Measurements from ENCODE around the gene TPO.
"Not testable (repeated sequence)": the region's sequence is repeated elsewhere in the genome, so short reads cannot be mapped to it uniquely, and the experiment has no call there.

The TPO gene

DNA sequence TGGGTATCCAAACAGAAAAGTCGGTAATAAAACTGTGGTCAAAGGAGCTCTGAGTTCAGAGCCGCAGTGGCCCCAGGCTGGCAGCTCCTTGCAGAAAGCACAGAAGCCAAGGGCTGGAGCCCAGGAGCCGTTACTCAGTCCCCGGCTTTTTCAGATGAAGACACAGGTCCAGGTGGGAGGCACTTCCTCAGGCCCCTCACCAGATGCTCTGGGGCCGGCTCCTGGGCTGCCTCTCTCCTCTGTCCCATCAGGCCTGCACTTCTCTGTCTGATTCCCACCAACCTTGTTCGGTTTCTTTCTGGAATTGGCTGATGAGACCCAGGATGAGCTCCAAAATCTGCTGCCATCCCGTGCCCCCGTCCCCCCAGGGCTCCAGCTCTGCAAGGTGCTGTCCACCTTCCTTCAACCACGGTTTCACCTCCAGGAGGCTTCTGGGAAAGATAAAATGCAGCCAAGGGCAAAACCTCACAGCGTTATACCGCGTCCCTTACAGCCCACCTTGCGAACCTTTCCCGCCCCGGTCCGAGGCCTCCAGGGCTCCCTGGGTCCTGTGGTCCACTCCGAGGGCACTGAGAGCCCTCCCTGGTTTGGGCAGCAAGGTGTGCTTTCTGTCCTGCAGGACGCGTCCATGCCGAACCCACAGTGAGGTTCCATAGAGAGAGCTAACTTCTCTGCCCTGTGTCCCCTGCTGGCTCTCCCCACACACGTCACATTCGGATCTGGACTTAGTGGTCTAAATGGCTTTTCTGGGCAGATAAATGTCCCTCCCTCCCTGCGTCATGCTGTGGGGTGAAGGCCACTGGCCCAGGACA, 102.9 kb downstream of the TPO start:
- peak in 1 of 10 donors; percentile 54 for DNase-seq
- intact Hi-C loops (cut with DNase I), result no loop called here

DNA sequence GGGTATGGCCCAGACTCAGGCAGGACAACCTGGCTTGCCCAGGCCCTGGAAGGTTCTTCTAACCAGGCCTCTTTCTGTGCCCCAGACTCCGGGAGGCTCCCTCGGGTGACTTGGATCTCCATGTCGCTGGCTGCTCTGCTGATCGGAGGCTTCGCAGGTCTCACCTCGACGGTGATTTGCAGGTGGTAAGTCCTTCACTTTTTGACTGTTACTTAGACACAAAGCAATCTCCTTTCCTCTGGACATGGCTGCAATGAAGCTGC, 103.5 kb downstream of the TPO start:
- intact Hi-C loops (cut with DNase I), result no loop called here

DNA sequence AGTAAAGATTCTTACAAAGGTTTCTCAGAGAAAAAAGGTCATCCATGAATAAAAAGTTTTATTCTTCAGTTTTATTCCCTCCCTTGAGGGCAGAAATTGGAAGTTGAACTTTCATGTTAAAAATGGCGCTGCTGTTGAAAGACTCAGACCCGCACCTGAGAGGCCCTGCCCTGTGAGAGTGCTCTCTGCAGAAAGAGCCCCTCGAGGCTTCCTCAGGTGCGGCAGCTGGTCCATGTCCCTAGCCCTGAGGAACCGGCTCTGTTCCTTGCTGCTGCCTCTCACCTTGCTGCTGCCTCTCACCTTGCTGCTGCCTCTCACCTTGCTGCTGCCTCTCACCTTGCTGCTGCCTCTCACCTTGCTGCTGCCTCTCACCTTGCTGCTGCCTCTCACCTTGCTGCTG, 104.0 kb downstream of the TPO start:
- DNase-seq, result peak in 1 of 10 donors; percentile 55
- intact Hi-C loops (cut with DNase I), result not testable (repeated sequence)

More for the DNA sequence above, 103.5 kb downstream of the TPO start:
- peak in 1 of 10 donors; percentile 31 for DNase-seq

DNA sequence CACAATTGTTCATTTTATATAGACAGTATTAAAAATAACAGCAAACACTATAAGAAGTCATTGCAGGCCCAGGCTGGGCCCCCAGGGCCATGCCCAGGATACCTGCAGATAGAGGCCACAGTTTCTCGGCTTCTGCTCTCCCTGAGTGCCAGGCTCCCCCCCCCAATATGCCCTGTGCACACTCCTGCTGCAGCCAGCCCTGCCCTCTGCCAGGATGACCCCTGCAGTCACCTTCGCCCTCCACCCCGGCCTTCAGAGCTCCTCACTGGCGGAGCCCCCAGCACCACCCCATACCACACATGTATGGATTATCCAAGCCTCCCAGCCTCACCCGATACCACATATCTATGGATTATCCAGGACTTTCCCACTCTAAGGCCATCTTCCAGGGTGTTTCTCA, 104.5 kb downstream of the TPO start:
- intact Hi-C loops (cut with DNase I), result no loop called here

DNA sequence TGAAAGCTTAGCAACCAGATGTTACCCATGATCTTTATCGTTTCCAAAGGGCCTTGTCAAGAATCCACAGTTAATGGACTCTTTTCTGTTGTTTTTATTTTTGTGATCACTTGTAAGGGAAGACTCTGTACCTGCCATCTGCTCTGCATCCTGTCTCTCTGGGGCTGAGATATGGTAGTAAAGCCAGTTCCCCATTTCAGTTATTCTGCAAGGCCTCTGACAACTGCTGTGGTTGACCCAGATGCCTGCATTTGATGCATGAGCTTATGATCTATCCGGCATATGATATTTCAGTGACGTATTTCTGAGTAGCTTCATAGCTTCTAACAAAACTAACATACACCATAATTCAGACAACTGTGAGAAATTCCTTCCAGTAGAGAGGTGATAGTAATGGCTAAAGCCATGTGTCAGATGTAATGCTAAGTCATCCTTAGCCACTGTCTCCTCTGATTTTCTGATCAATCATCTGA, 105.1 kb downstream of the TPO start:
- DNase-seq, result peak in 1 of 10 donors; percentile 8
- intact Hi-C loops (cut with DNase I), result no loop called here

More for the DNA sequence above, 104.5 kb downstream of the TPO start:
- DNase-seq, result peak in 1 of 10 donors; percentile 50

DNA sequence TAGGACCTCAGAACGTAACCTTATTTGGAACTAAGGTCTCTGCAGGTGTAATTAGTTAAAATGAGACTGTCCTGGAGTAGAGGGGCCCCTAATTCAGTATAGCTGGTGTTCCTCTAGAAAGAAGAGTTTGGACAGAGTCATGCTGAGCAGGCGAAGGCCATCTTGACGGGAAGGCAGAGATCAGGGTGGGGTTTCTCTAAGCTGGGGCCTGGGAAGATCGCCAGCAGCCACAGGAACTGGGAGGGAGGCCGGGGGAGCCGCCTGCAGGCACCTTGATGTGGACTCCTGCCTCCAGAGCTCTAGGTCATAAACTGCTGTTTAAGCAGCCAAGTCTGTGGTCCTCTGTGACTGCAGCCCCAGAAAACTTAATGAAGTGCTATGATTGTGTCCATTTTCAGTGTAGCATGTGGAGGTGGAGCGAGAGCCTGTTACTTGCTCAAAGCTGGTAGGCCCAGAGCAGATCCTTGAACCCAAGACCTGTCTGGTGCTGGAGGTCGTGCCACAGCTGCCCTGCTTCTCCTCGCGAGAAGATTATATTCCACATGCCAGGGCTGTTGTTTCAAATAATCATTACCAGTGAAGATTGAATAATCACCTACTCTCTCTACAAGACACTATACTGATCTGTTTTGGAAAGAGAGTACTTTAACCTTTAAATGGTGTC, 105.7 kb downstream of the TPO start:
- intact Hi-C loops (cut with DNase I), result no loop called here
- peak in 1 of 10 donors; percentile 66 for DNase-seq

DNA sequence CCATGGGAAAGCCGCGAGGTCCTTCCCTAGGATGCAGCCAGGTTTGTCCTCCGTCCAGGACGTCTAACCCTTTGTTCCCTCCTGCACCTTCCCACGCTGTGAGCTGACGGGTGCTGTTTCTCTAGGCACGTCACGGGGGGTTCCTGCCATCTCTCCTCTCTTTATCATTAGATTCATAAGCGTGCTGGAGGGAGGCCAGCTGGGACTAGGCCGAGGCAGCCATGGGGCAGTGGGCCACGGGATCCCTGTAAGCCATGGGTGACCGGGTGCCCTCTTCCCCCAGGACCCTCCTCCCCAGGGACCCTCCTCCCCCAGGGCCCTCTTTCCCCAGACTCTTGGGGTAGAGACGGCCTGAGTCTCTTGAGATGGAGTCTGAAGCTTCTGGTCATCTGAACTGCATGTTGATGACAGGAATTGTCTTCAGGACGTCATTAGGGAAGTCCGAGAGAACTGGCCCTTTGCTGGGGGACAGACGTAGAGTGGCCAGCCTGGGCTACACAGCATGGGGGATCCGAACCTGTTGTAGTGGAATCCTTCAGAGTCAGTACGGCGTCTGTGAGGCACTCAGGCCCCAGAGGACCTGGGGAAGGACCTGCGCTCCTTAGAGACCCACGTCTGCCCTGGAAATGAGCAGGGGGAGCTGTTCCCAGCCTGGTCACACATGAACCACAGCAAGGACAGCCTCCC, 108.1 kb downstream of the TPO start:
- intact Hi-C loops (cut with DNase I), result no loop called here
- DNase-seq, result peak in 1 of 10 donors; percentile 69

DNA sequence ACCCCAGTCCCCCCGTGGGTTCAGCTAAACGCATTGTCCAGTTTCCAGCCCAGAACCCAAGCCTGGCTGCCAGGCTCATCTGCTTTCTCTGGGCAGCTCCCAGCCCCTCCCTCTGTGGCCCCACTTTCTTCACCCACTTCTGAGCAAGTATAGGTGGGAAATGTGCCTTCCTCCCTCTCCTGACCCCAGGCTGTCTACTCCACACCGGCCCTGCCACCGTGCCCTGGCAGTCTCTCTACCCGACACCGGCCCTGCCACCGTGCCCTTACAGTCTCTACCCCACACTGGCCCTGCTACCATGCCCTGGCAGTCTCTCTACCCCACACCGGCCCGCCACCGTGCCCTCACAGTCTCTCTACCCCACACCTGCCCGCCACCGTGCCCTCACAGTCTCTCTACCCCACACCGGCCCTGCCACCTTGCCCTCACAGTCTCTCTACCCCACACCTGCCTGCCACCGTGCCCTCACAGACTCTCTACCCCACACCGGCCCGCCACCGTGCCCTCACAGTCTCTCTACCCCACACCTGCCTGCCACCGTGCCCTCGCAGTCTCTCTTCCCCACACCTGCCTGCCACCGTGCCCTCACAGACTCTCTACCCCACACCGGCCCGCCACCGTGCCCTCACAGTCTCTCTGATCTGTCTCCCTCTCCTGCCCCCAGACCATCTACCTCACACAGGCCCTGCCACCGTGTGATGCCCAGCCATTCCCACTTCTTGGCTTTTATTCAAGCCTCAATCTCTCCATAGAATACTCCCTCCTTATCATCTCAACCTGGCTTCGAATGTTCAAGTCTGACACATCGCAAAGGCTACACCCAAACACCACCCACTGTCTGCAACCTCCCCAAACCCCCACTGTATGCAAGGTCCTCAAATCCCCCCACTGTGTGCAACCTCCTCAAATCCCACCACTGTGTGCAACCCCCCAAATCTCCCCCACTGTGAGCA, 108.9 kb downstream of the TPO start:
- intact Hi-C loops (cut with DNase I), result no loop called here
- peak in 1 of 10 donors; percentile 33 for DNase-seq

DNA sequence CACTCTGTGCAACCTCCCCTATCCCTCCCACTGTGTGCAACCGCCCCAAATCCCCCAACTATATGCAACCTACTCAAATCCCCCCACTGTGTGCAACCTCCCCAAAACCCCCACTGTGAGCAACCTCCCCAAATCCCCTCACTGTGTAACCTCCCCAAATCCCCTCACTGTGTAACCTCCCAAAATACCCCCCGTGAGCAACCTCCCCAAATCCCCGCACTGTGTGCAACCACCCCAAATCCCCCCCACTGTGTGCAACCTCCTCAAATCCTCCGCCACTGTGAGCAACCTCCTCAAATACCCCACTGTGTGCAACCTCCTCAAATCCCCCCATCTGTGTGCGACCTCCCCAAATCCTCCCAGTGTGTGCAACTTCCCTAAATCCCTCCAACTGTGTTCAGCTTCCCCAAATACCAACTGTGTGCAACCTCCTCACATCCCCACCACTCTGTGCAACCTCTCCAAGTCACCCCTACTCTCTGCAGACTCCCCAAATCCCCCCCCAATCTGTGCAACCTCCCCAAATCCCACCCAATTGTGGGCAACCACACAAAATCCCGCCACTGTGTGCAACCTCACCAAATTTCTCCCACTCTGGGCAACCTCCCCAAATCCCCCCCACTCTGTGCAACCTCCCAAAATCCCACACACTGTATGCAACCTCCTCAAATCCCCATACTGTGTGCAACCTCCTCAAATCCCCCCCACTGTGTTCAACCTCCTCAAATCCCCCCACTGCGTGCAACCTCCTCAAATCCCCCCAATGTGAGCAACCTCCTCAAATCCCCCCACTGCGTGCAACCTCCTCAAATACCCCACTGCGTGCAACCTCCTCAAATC, 114.1 kb downstream of the TPO start:
- intact Hi-C loops (cut with DNase I), result no loop called here
- DNase-seq, result peak in 1 of 10 donors; percentile 25

DNA sequence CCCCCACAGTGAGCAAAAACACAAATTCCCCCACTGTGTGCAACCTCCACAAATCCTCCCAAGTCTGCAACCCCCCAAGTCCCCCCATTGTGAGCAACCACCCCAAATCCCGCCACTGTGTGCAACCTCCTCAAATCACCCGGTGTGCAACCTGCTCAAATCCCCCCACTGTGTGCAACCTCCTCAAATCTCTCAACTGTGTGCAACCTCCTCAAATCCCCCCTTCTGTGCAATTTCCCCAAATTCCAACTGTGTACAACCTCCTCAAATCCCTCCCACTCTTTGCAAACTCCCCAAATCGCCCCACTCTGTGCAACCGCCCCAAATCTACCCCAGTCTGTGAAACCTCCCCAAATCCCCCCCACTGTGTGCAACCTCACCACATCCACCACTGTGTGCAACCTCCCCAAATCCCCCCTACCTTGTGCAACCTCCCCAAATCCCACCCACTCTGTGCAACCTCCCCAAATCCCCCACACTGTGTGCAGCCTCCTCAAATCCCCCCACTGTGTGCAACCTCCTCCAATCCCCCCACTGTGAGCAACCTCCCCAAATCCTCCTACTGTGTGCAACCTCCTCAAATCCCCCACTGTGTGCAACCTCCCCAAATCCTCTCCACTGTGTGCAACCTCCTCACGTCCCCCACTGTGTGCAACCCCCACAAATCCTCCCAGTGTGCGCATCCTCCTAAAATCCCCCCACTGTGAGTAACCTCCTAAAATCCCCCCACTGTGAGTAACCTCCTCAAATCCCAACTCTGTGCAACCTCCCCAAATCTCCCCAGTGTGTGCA, 115.2 kb downstream of the TPO start:
- intact Hi-C loops (cut with DNase I), result no loop called here

DNA sequence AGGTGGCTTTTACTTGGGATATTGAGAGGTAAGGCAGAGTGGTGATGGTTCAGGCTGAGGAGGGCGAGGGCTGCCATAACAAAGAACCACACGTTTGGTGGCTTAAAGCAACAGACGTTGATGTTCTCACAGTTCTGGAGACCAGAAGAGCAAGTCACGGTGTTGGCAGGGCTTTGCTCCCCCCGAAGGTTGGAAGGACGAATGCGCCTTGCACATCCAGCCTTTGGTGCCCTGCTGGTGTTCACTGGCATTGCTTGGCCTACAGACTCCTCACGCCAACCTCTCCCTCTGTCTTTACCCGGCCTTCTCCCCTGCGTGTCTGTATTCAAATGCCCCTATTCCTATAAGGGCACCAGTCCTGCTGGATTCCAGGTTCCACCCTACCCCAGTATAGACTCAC, 125.4 kb downstream of the TPO start:
- intact Hi-C loops (cut with DNase I), result no loop called here

More for the DNA sequence above, 115.2 kb downstream of the TPO start:
- DNase-seq, result peak in 1 of 10 donors; percentile 31

DNA sequence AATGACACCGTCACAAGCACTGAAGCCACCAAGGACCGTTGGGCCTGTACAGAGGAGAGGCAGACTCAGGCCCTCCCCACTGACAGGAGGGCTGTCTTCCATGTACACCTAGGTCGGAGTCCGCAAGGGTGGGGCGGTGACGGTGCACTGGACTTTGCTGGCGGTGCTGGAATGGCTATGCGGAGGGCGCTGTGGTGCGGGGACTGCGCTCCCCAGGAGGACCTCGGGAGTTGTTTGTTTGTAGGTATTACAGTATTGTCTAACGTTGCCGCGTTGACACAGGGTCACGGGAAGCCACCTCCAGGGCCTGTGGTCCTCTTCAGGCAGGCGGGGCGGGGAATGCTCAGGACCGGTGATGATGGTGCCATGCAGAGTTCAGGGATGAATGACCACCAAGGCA, 126.2 kb downstream of the TPO start:
- peak in 1 of 10 donors; percentile 56 for DNase-seq
- intact Hi-C loops (cut with DNase I), result no loop called here

More for the DNA sequence above, 125.4 kb downstream of the TPO start:
- DNase-seq, result peak in 1 of 10 donors; percentile 74

DNA sequence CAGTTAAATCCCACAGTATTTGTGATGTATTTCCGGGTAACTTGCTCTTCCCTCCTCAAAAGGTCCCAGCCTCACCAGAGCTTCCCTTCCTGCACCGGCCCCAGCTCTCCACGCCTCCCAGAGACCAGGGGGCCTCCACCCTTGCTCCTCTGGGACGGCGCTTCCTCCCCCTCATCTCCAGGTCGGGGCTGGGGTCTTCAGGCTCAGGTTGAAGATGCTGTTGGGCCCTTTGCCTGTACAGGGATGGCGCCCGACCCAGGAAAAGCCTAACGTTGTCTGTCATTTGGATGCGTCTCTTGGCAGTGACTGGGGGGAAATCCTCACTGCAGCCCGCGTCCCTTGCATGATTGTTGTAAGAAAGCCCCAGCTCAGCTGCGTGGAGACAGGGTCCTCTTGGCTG, 126.7 kb downstream of the TPO start:
- intact Hi-C loops (cut with DNase I), result loop anchor here (10.0 kb wide), 1 partner anchor 215 kb away; no protein-coding TSS in a partner anchor
- DNase-seq, result peak in 1 of 10 donors; percentile 62

DNA sequence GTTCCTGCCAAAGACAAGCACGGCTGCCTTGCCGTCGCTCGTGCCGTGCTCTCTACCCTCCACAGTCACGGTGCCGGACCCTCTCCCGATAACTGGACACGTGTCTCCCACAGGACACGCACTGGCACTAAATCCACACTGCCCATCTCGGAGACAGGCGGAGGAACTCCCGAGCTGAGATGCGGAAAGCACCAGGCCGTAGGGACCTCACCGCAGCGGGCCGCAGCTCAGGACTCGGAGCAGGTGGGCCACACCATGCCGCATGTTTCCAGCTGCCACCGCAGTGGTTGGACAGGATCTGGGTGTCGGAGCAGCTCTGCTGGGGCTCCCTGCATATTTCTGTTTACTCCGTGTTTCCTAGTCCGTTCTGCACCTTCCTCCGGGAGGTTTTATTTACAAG, 127.2 kb downstream of the TPO start:
- DNase-seq, result peak in 1 of 10 donors; percentile 86
- intact Hi-C loops (cut with DNase I), result loop anchor here (10.0 kb wide), 1 partner anchor 216 kb away; no protein-coding TSS in a partner anchor

DNA sequence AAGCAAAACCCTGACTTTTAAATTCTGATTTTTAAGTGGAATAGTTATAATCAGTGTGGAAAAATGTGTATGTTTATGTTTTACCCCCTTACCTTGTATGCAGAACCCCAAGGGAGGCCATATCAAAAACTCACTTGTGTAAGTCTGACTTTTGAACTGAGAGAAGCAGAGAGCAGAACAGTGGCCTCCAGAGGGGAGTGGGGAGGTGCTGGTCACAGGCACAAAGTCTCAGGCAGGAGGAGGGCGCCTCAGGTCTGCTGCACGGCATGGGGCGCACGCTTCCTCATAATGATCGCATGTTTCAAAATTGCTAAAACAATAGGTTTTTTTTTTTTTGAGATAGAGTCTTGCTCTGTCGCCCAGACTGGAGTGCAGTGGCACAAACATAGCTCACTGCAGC, 127.8 kb downstream of the TPO start:
- intact Hi-C loops (cut with DNase I), result loop anchor here (10.0 kb wide), 1 partner anchor 216 kb away; no protein-coding TSS in a partner anchor
- peak in 1 of 10 donors; percentile 43 for DNase-seq

DNA sequence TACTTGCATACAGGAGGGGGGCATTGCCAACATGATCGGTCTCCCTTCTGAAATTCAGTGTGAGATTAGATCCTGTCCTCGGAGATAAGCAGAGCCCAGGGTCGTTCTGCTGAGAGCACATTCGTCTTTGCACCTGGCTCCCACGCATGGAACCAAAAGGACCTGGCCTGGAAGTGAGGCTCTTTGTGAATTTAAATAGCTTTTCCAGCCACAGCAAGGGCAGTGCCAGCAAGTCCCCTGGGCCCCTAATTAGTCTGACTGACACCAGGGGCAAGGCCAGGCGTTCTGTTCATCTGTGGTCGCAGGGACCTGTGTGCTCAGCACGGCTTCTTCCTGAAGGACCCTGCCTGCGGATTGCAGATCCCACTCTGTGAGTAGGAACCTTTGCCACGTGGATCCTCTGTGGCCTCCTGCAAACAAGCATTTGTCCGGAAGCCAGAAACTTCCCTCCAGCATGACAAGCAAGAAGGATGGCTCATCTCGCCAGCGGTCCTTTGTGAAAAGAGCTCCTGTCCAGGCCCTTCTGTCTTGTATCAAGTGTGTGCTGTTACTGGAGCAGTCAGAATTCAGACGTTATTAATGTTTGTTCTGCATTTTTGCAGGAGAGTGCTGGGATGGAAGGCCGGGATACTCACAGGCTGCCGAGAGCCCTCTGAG, 128.7 kb downstream of the TPO start:
- peak in 1 of 10 donors; percentile 63 for DNase-seq

DNA sequence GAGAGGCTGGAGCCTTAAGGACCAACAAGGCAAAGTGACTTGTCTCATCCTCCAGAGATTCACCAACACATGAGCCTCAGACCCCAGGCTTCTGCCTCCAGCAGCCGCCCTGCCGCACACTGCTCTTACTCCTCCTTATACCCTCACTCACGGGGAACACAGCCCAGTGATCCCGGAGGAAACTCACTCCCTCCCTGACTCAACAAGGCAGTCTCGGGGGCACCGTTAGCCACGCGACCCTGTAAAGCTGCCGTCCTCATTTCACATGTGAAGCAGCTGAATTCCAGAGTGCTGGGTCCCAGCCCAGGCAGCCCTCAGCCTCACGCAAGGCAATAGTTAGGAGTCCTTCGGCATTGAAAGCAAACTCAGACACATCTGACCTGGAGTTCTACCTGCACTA, 129.7 kb downstream of the TPO start:
- intact Hi-C loops (cut with DNase I), result loop anchor here (10.0 kb wide), 1 partner anchor 218 kb away; no protein-coding TSS in a partner anchor
- DNase-seq, result peak in 1 of 10 donors; percentile 81

More for the DNA sequence above, 128.7 kb downstream of the TPO start:
- intact Hi-C loops (cut with DNase I), result loop anchor here (10.0 kb wide), 1 partner anchor 217 kb away; no protein-coding TSS in a partner anchor
